ENCODE data around the gene CKM.
"Not testable (repeated sequence)": the region's sequence is repeated elsewhere in the genome, so short reads cannot be mapped to it uniquely, and the experiment has no call there.

Gene CKM

DNA sequence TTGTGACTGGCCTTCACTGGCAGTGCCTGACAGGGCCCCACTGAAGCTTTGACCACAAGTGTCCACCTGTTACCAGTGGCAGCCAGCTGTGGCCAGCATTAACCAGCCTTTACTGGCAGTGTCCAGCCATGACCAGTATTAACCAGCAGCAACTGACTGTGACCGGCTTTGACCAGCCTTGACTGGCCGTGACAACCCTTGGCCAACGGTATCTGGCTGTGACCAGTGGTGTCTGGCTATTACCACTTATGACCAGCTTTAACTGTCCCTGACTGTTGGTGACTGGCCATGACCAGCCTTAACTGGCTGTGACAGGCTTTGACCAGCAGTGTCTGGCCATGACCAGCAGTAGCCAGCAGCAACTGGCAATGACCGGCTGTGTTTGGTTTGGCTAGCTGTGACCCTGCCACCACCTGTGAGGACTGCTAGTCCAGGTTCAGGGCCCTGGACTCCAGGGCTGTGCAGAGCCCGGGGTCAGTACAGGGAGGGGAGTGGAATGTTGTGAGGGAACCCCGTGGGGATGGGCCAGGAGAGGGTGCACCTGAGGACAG is 32.2 kb downstream of the CKM start:
- no peak for DNase-seq (ENCODE audit: low read depth)

DNA sequence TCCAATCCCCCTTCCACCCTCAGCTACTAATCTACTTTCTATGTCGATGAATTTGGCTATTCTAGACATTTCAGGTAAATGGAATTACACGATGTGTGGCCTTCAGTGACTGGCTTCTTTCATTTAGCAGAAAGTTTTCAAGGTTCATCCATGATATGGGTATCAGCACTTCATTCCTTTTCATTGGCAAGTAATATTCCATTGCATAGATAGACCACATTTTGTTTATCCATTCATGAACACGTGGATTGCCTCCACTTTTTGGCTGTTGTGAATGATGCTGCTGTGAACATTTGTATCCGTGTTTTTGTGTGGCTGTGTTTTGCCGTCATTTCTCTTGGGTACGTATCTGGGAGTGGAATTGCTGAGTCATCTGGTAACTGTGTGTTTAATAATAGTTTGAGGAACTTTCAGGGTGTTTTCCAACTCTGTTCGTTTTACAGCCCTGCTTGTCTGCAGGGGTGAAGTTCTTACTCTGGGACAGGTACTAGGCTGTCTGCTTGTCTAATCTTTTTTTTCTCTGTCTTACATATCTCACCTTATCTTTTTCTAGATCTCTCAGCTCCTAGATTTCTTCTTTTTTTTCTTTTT is 39.1 kb downstream of the CKM start:
- DNase-seq (ENCODE audit: low read depth), result no peak

DNA sequence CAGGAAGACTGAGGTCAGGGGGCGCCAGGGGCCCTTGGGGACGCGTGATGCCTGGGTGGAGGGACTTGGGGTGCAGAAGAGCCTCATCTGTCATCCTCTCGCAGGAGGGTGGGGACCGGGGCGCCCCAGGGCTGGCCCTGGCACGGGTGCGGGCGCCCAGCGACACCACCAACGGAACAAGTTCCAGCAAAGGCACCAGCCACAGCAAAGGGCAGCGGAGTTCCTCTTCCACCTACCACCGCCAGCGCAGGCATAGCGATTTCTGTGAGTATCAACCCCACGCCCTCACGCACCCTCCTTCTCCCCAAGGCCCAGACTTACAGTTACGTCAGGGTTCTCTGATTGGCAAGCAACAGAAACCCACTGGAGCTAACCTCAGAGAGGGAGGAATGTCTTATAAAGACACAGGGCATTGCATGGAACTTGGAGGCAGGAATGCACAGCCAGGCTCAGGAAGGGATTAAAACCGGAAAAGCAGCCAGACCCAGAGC is 42.2 kb downstream of the CKM start:
- DNase-seq (ENCODE audit: low read depth), result no peak

DNA sequence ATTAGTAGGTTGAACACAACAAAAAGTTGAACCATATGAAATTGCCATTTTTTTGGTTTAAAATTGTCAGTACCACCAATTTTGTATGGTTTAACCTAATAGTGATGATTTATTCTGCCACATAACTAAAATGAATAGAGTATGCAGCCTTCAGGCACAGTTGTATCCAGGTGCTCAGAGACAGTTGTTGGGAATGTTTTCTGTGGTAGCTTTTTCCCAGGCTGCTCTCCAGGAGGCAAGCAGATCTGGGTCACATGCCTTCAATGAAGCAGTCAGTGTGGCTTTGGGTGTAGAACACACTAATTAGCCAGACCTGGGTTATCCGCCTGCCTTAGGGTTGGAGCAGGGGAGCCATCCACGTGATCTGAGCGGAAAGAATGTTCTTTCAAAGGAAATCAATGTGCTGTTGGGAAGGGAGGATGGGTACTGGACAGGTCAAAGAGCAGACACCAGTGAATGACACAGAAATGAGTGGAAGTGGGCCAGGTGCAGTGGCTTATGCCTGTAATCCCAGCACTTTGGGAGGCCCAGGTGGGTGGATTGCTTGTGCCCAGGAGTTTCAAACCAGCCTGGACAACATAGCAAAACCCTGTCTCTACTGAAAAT is 43.0 kb downstream of the CKM start:
- DNase-seq (ENCODE audit: low read depth), result no peak

DNA sequence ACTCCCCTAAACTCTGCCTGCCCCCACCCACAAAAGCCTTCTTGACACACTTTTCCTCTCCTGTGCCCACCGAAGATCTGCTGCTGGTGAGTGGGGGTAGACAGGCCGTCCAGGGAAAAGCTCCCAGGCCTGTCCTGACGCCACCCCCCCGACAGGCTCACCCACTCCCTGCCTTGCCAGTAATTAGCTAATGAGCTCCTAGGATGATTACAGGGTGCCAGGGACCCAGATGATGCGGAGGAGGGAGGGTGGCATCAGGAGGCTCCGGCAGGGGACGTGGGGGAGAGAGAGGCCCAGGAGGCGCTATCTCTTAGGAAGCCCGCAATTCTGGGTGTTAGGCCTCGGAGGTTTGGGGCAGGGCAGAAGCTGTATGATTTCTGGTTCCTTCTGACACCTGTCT is 44.6 kb downstream of the CKM start:
- DNase-seq (ENCODE audit: low read depth), result no peak

DNA sequence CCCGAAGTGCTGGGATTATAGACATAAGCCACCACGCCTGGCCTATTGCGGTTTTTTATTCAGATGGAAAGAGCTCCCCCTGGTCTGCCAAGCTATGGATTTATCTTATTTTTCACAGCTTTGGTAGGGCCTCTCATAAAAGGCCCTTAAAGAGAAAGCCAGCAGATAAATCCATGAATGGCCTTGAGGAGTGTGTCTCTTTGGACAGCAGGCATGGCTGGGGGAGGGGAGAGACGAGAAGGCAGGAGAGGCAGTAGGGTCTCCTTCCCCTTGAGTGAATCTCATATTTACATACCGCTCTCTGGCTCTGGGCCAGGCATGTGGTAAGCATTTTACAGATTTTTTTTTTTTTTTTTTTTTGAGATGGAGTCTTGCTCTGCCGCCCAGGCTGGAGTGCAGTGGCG is 46.4 kb downstream of the CKM start:
- no peak for DNase-seq (ENCODE audit: low read depth)

DNA sequence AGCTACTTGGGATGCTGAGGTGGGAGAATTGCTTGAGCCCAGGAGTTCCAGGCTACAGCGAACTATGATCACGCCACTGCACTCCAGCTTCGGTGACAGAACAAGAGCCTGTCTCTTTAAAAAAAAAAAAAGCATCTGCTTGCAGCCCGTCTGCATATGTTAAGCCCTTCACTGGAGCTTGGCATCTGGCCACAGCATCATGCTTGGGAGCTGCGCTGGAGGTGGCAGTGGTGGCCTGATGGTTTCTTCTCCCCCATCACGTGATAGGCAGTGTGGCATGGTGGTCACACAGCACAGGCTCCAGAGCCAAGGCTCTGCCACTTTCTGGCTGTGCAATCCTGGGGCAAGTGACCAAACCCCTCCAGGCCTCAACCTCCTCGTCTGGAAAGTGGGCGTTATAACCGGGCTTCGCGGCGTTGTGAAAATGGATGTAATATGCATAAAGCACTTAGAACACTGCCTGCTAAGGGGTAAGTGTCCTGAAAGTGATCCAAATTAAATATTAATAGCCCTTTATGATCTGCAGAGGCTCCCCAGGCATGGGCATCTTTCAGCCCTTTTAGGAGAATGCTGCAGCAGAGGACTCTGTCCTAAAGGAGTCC is 47.2 kb downstream of the CKM start:
- DNase-seq (ENCODE audit: low read depth), result no peak

DNA sequence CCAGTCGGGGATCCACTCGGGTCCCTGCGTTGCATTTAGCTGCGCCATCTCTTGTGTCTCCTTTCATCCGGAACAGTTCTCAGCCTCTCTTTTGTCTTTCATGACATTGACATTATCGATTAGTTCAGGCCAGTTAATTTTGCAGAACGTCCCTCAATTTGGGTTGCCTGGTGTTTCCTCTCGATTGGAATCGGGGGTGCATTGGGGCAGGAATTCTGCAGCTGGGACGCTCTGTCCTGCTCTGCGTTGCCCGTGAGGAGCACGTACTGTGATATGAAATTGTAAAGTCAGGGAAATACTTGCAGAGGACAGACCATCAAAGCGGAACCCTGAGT is 49.2 kb downstream of the CKM start:
- DNase-seq (ENCODE audit: low read depth), result no peak

DNA sequence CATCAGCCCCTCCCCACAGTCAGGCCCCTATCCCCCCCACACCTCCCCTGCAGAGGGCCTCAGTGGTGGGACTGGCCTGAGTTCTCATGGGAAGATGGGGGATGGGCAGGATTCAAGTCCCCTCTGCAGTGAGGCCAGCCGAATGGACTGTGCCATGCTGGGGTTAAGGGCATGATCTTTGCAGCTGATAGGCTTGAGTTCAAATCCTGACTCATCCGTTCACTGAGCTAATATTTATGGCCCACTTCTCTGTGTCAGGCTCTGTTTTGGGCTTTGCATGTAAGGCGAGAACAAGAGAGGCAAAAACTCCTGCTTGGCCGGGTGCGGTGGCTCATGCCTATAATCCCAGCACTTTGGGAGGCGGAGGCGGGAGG is 51.0 kb downstream of the CKM start:
- DNase-seq (ENCODE audit: low read depth), result no peak

DNA sequence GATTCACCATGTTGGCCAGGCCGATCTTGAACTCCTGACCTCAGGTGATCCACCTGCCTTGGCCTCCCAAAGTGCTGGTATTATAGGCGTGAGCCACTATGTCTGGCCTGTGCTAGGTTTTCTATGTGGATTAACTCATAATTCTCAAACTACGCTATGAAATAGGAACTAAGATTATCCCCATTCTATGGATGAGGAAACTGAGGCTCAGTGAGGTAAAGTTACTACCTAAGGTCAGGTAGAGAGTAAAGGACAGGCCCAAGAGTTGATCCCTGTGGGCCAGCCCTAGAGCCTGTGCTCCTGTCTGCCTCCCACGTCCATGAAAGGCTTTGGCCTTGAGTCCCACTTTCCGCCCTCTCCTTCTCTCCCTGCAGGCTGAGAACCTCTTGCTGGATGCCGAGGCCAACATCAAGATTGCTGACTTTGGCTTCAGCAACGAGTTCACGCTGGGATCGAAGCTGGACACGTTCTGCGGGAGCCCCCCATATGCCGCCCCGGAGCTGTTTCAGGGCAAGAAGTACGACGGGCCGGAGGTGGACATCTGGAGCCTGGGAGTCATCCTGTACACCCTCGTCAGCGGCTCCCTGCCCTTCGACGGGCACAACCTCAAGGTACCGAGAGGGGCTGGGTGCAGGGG is 51.5 kb downstream of the CKM start:
- no peak for DNase-seq (ENCODE audit: low read depth)

DNA sequence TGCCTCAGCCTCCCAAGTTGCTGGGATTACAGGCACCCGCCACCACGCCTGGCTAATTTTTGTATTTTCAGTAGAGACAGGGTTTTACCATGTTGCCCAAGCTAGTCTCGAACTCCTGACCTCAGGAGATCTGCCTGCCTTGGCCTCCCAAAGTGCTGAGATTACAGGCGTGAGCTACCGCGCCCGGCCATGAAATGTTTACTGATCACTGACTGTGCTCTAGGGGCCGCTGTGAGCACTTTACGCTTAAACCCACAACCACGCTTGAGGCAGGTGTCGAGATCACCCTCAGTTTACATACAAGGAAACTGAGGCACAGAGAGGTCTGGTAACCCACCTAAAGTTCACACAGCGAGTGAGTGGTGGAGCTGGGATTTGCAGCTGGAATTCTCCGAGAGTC is 52.7 kb downstream of the CKM start:
- DNase-seq (ENCODE audit: low read depth), result not testable (repeated sequence)

DNA sequence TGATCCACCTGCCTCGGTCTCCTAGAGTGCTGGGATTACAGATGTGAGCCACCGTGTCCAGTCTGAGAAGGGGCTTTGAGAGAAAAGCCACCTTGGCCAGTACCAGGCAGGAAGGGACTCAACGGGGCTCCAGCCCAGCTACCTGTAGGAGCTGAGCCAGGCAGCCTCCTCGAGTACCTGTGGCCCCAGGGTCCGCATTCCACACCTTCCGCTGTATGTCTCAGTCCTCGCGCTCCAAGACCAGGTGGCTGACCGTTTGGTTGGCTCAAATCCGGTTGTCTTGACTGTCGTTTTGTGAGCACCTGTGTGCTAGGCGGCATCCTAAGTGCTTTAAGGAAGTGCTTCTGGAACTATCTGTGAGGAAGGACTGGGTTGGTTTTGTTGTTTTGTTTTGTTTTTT is 55.4 kb downstream of the CKM start:
- no peak for DNase-seq (ENCODE audit: low read depth)

DNA sequence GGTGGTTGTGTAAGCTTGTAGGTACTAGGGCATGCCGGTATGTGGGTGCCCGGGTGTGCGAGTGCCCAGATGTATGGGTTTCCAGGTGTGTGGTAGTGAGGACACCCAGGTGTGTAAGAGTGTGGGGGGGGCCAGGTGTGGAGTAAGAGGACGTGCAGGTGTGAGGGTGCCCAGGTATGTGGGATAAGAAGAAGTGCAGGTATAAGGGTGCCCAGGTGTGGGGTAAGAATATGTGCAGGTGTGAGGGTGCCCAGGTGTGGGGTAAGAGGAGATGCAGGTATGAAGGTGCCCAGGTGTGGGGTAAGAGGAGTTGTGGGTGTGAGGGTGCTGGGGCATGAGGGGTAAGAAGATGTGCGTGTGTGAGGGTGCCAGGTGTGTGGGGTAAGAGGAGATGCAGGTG is 57.3 kb downstream of the CKM start:
- DNase-seq (ENCODE audit: low read depth), result no peak

DNA sequence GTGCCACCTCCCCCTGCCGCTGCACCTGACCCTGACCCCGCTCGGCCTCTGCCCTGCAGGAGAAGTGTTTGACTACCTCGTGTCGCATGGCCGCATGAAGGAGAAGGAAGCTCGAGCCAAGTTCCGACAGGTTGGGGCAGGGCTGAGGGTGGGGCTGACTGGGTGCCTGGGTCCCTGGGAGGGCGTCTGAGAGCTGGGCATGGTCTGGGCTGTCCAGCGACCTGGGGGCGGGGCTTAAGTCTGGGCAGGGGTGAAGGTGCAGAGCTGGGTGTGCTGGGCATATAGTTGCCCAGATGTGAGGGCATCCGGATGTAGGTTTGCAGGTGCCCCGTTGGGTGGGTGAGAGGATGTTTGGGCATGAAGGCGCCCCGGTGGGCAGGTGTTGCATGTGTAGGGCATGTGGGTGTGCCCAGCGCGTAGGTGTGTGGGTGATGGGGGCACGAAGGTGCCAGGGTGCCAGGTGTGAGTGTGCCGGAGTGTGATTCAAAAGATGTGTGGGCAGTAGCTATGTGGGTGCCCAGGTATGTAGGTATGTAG is 57.8 kb downstream of the CKM start:
- DNase-seq (ENCODE audit: low read depth), result no peak

DNA sequence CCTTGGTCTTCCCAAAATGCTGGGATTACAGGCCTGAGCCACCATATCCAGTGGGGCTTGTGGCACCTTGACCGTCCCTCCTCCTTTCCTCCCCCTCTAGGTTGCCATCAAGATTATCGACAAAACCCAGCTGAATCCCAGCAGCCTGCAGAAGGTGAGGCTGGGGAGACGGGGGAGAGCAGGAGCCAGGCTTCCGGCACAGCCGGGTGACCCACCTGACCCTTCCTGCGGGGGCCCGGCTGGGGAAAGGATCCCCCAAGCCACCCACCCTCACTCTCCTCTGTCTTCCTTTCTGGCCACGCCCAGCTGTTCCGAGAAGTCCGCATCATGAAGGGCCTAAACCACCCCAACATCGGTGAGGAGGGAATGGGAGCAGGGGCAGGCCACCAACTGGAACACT is 59.7 kb downstream of the CKM start:
- no peak for DNase-seq (ENCODE audit: low read depth)

DNA sequence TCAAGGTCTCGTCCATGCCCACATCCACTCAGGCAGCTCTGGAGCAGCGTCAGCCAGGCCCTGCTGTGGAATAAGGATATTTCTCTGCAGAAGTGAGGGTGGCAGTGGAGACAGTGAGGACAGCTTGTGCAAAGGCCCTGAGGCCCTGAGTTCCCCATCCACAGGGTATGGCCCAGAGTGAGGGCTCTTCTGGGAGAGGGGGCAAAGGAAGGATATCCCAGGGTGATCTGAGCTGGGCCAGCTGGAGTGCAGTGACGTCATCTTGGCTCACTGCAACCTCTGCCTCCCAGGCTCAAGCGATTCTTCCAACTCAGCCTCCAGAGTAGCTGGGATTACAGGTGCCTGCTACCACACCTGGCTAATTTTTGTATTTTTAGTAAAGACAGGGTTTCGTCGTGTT is 60.1 kb downstream of the CKM start:
- no peak for DNase-seq (ENCODE audit: low read depth)

DNA sequence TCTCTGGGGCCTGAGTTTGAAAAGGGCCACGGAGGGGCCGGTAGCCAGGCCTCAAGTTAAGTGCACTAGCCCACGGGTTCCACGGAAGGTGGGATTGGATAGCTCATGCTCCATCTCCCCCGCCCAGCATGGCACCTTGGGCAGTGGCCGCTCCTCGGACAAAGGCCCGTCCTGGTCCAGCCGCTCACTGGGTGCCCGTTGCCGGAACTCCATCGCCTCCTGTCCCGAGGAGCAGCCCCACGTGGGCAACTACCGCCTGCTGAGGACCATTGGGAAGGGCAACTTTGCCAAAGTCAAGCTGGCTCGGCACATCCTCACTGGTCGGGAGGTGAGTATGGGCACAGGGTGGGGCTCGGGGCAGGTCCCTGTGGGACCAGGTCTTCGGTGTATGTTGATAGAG is 63.8 kb downstream of the CKM start:
- DNase-seq (ENCODE audit: low read depth), result no peak

DNA sequence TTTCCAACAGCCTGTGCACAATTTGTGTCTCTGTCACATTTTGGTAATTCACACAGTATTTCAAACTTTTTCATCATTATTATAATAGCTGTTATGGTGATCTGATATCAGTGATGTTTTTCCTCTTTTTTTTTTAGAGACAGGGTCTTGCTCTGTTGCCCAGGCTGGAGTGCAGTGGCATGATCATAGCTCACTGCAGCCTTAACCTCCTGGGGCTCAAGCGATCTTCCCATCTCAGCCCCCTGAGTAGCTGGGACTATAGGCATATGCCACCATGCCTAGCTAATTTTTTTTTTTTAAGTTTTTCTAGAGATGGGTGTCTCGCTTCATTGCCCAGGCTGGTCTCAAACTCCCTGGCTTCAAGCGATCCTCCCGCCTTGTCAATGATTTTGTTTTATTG is 65.8 kb downstream of the CKM start:
- DNase-seq (ENCODE audit: low read depth), result no peak

Data from activated T-cell treated with anti-CD3 and anti-CD28 coated beads for 48 hours (primary cell).